HFF-Myc (cell line): Measurements from ENCODE around the gene COX11.

Source experiments
- DNase-seq: peaks from one replicate; pipeline ENCODE4 v3.0.0-alpha.2; 2011; ENCODE audit warnings: low read depth; ENCODE audit errors: extremely low read depth
- H3K4me3 ChIP-seq: replicated peaks from 2 replicates; pipeline ENCODE4 v1.5.1; 2011; ENCODE audit warnings: low read depth, mild to moderate bottlenecking, control low read depth, low read length
- TF ChIP-seq, protein P1 (sequence below): IDR thresholded peaks from 2 replicates; pipeline ENCODE4 v1.5.1; 2012; ENCODE audit warnings: mild to moderate bottlenecking, low read depth, low read length, control low read depth; ENCODE audit errors: missing control alignments

Gene COX11

GRCh38 chr17:54968262-54968987 is at the start of gene COX11, which contains the start of gene STXBP4:
Gene COX11 (minus strand): TSS chr17:54968654. CDS start chr17:54968646, 8 bp downstream.
Gene STXBP4 (plus strand): TSS chr17:54968765. CDS start chr17:54986220, 17,455 bp downstream.
- TF ChIP-seq, protein P1, sequence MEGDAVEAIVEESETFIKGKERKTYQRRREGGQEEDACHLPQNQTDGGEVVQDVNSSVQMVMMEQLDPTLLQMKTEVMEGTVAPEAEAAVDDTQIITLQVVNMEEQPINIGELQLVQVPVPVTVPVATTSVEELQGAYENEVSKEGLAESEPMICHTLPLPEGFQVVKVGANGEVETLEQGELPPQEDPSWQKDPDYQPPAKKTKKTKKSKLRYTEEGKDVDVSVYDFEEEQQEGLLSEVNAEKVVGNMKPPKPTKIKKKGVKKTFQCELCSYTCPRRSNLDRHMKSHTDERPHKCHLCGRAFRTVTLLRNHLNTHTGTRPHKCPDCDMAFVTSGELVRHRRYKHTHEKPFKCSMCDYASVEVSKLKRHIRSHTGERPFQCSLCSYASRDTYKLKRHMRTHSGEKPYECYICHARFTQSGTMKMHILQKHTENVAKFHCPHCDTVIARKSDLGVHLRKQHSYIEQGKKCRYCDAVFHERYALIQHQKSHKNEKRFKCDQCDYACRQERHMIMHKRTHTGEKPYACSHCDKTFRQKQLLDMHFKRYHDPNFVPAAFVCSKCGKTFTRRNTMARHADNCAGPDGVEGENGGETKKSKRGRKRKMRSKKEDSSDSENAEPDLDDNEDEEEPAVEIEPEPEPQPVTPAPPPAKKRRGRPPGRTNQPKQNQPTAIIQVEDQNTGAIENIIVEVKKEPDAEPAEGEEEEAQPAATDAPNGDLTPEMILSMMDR, result peak; percentile 41

DNA sequence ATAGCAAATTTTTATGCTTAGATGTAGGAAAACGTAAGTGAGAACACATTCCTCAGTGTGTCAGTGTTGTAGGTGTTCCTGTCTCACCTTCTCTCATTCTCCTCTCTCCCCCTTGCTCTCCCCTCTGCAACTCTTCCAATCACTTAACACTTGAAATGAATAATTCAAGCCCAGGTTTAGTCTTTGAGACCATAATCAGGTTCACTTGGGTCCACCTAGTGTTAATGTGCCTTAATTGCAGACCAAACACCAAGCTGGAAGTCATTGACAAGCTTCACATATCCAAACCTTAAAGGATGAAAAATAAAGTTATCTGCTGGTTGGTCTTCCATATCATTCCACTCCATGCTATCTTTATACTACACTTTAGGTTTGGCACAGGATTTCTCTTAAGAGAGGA is 37.1 kb upstream of the COX11 start:
- TF ChIP-seq, protein P1, result peak; percentile 45
- DNase-seq, result peak; percentile 14
- no peak overlapping the region for H3K4me3 ChIP-seq

More at GRCh38 chr17:54968262-54968987, at the start of gene COX11, which contains the start of gene STXBP4:
- H3K4me3 ChIP-seq, result peak within 1 kb of the TSS; percentile 75
- peak; percentile 86 for DNase-seq

DNA sequence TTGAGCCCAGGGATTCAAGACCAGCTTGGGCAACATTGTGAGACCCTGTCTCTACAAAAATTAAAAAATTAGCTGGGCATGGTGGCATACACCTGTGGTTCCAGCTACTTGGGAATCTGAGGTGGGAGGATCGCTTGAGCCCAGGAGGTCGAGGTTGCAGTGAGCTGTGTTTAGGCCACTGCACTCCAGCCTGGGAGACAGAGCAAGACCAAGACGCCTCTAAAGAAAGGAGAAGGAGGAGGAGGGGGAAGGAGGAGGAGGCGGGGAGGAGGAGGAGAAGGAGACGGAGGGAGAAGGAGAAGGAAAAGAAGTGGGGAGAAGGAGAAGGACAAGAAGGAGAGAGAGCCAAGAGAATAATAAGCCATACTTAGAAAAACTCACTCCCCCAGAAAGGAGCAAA is 36.0 kb upstream of the COX11 start:
- H3K4me3 ChIP-seq, result no peak overlapping the region
- TF ChIP-seq, protein P1, result no peak

GRCh38 chr17:55002458-55002857 is 34.0 kb upstream of the COX11 start:
- no peak for DNase-seq
- no peak overlapping the region for H3K4me3 ChIP-seq
- TF ChIP-seq, protein P1, result no peak

More for the DNA sequence above, 36.0 kb upstream of the COX11 start:
- no peak for DNase-seq

DNA sequence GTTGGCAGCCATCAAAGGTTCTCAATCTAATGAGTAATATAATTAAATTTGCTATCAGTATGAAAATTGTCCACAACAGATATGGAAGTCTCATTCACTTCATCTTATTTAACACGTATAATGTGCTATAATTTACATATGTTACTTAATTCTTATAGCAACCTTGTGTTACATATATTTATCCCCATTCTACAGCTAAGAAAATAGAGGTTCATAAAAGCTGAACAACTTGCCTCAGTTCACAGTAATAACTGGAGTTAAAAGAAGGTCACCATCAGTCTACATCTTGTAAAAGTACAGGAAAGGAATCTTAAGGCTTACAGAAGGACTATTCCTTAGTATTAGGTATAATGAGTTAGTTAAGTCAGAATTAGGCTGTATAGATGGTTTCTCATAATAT is 28.0 kb upstream of the COX11 start:
- H3K4me3 ChIP-seq, result no peak overlapping the region
- no peak for DNase-seq
- TF ChIP-seq, protein P1, result no peak

GRCh38 chr17:54992797-54993639 is 24.6 kb upstream of the COX11 start:
- DNase-seq, result peak; percentile 10
- no peak overlapping the region for H3K4me3 ChIP-seq
- TF ChIP-seq, protein P1, result peak; percentile 41
